ENCODE data around the gene APC. TPM values are rescaled to one million over a fixed set of nuclear protein-coding genes. Genes with fewer than 3 reads are reported as not detected.

APC gene
- total RNA-seq, 2 donors from 2014 or later: 36.0 to 36.8 TPM

GRCh38 chr5:112793201-112793600 is 55.5 kb downstream of the APC start:
- H3K4me1 ChIP-seq: no peaks in the 10 kb centered on the region
- no peaks in the 10 kb centered on the region for H3K36me3 ChIP-seq
- DNase-seq: no peak
- no peak overlapping the region for H3K4me3 ChIP-seq
- H3K27ac ChIP-seq: no peak overlapping the region
- H3K9me3 ChIP-seq: no peaks in the 10 kb centered on the region
- intact Hi-C loops (cut with DNase I): no loop called here
- TF ChIP-seq CTCF (IDR thresholded peaks at IDR 0.05): no peak
- H3K9ac ChIP-seq (ENCODE audit: low read depth in 2 of 2, low read length in 2 of 2): no peak overlapping the region
- no peaks in the 10 kb centered on the region for H3K27me3 ChIP-seq

- TF ChIP-seq CTCF (IDR thresholded peaks at IDR 0.05): no peak
- H3K4me1 ChIP-seq: no peaks in the 10 kb centered on the region
- no peak for DNase-seq
- intact Hi-C loops (cut with DNase I): no loop called here
- H3K27ac ChIP-seq: no peak overlapping the region
- H3K36me3 ChIP-seq: no peaks in the 10 kb centered on the region
- H3K9me3 ChIP-seq: no peaks in the 10 kb centered on the region
- no peak overlapping the region for H3K4me3 ChIP-seq
- H3K9ac ChIP-seq (ENCODE audit: low read depth in 2 of 2, low read length in 2 of 2): no peak overlapping the region
- H3K27me3 ChIP-seq: no peaks in the 10 kb centered on the region
Measured at GRCh38 chr5:112794410-112794809, 56.7 kb downstream of the APC start.

- no peak for DNase-seq
- TF ChIP-seq CTCF (IDR thresholded peaks at IDR 0.05): no peak
Measured at GRCh38 chr5:112795342-112795741, 57.7 kb downstream of the APC start.

GRCh38 chr5:112795944-112796678 is 58.4 kb downstream of the APC start:
- no peaks in the 10 kb centered on the region for H3K27me3 ChIP-seq
- H3K27ac ChIP-seq: no peak overlapping the region
- H3K4me1 ChIP-seq: no peaks in the 10 kb centered on the region
- DNase-seq: no peak
- no peaks in the 10 kb centered on the region for H3K9me3 ChIP-seq
- no peak overlapping the region for H3K9ac ChIP-seq (ENCODE audit: low read depth in 2 of 2, low read length in 2 of 2)
- no peak for TF ChIP-seq CTCF (IDR thresholded peaks at IDR 0.05)
- intact Hi-C loops (cut with DNase I): no loop called here
- H3K36me3 ChIP-seq: no peaks in the 10 kb centered on the region
- H3K4me3 ChIP-seq: no peak overlapping the region

More at GRCh38 chr5:112795342-112795741, 57.7 kb downstream of the APC start:
- intact Hi-C loops (cut with DNase I): no loop called here
- no peaks in the 10 kb centered on the region for H3K36me3 ChIP-seq
- H3K9me3 ChIP-seq: no peaks in the 10 kb centered on the region
- no peaks in the 10 kb centered on the region for H3K27me3 ChIP-seq
- no peak overlapping the region for H3K9ac ChIP-seq (ENCODE audit: low read depth in 2 of 2, low read length in 2 of 2)
- no peak overlapping the region for H3K27ac ChIP-seq
- H3K4me1 ChIP-seq: no peaks in the 10 kb centered on the region
- no peak overlapping the region for H3K4me3 ChIP-seq

- Histone ChIP-seq H3K27me3 (no peaks in the 10 kb centered on the region), H3K36me3 (no peaks in the 10 kb centered on the region), H3K9ac (ENCODE audit: low read depth in 2 of 2, low read length in 2 of 2) (no peak overlapping the region), H3K4me3 (no peak overlapping the region), H3K9me3 (no peaks in the 10 kb centered on the region), H3K4me1 (no peaks in the 10 kb centered on the region), H3K27ac (no peak overlapping the region)
- no peak for TF ChIP-seq CTCF (IDR thresholded peaks at IDR 0.05)
- DNase-seq: no peak
- intact Hi-C loops (cut with DNase I): no loop called here
Measured at GRCh38 chr5:112799661-112800060, 62.0 kb downstream of the APC start.

All from colonic mucosa (tissue), 4 donors.